HuH-7 (cell line): Measurements from ENCODE around the gene DDX54.
"Not testable (repeated sequence)": the region's sequence is repeated elsewhere in the genome, so short reads cannot be mapped to it uniquely, and the experiment has no call there.

Experiments used
- DNase-seq: peaks from one replicate; pipeline ENCODE4 v3.0.0; 2011; ENCODE audit warnings: low spot score

The DDX54 gene

DNA sequence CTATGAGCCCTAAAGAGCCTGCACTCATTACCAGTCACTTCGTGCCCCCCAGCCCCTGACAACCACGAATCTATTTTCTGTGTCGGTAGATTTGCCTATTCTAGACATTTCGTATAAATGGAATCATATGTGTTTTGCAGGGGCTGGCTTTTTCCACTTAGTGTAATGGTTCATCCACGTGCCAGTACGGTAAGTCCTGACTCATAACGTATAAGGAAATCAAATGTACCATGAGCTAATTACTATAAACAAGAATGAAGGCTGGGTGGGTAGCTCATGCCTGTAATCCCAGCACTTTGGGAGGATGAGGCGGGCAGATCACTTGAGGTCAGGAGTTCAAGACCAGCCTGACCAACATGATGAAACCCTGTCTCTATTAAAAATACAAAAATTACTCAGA, 67.6 kb downstream of the DDX54 start:
- not testable (repeated sequence) for DNase-seq

DNA sequence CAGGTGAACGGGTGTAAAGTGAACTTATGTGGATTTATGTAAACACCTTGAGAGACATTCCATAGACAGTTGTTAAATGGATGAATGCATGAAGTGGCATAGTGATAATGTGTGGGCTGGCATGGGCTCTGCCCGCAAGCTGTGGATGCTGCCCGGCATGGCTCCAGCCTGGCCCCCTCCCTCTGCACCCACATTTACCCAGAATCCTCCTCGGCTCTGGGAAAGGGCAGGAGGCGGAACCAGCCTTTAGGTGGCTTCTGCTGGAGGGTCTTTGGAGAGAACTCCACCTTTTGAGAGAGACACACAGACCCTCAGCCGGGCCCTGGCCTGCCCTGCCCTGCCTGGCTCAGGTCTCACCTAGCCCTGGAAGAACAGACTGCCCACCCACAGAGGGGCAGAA, 68.4 kb downstream of the DDX54 start:
- DNase-seq: no peak

DNA sequence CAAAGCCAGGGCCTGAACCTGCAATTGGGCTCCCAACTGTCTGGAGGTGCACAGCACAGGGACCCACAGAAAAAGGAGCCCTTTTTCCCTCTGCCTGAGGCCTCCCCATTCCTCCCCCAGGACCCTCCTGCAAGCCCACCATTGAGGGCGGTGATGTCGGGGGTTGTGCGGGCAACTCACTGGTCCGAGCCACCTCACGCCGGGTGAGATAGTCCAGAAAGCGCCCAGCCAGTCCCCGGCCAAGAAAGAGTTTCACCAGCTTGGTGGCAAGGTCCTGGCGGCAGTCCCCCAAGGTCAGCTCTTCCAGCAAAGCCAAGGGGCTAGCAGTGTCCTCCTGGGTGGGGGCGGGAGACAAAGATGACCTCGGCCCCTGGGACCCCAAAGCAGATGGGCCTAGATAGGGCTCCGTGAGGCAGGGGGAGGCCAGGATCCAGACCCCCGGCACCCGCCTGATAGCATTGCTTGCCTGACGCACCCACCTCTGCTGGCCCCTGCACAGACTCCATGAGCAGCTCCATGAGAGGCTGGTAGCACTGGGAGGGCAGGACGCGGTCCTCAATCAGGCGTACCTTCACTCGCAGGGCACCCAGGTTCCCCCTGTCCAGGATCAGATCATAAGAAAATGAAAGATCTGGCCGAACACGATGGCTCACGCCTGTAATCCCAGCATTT, 69.7 kb downstream of the DDX54 start:
- no peak for DNase-seq

DNA sequence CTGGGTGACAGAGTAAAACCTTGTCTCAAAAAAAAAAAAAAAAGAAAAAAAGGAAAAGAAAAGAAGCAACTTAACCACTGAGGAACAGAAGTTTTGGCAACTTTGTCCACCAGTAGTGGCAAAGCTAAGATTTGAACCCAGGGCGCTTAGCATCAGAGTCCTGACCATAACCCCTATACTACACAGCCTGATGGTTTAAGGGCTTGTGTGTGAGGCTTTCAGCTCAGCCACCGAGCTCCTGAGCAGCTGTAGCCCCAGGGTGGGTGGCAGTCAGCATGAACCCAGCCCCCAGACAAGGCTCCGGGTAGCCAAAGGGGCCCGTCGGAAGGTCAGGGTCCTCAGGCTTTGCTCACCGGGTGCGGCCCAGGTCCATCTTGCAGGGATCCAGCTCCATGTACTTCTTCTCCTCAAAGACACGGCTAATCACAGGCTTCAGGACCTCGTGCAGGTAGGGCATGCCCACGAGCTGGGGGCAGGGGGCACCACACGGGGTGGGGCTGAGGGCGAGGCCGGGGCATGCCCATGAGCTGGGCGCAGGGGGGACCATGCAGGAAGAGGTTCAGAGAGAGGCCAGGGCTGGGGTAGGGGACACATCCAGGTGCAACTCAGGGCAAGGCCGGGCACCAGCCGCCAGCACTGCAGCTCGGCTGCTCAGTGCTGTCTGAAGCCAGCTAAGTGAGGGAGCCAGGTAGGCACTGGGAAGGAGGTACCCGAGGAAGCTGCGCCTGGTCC, 70.7 kb downstream of the DDX54 start:
- no peak for DNase-seq

DNA sequence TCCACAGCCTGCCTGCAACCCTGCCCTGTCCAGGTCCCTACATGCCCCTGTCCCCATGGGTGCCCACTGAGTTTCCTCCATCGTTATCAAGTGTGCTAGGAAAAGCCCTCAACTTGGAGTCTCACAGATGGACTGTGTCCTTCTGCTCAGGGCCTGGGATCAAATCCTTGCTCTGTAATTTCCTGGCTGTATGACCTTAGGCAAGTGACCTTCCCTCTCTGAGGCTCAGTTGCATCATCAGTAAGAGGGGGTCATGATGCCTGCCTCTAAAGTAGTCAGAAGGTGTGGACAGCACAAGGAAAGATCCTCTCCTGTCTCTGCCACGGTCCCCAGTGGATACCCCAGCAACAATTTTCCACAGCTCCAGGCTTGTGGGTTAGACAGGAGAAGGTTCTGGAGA, 71.9 kb downstream of the DDX54 start:
- no peak for DNase-seq

DNA sequence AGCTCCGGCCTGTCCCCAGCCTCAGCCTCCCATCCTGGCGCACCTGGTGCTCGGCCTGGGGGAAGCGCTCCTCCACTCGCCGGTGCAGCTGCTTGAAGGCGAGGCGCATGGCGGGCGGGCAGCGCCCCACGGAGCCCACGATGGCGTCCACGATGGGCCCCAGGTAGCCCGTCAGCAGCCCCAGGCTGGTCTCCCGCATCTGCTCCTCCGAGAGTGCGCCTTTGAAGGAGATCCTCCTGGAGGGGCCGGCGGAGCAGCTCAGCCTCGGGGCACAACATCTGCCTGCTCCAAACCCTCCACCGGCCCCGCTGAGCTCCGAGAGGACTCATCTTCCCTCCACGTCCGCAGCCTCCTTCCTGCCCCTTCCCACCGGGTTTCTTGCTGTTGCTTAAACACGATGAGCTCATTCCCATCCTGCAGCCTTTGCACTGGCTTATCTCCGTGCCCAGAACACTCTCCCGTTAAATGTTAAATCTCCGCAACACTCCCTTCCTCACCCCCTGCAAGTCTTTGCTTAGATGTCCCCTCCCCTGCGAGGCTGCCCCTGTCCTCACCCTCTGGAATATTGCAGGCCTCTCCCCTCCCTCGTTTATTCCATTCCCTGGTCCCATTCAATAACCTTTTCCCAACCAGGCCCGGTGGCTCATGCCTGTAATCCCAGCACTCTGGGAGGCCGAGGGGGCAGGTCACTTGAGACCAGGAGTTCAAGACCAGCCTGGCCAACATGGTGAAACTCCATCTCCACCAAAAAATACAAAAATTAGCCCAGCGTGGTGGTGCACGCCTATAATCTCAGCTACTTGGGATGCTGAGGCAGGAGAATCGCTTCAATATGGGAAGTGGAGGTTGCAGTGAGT, 73.0 kb downstream of the DDX54 start:
- DNase-seq: no peak

DNA sequence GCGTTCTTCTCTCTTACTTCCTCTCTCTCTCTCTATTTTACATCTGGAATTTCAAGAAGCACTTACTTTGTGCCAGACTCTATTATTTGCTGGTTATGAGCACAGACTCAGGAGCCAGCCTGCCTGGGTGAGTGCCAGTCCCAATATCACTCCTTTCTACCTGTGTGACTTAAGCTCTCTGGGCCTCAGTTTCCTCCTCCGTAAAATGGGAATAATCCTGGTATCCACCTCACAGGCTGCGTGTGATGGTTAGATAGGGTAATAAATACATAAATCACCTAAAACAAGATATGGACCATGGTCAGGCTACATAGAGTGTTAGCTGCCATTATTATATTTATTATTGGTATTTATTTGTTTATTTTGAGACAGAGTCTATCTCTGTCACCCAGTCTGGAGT, 74.0 kb downstream of the DDX54 start:
- DNase-seq: no peak

DNA sequence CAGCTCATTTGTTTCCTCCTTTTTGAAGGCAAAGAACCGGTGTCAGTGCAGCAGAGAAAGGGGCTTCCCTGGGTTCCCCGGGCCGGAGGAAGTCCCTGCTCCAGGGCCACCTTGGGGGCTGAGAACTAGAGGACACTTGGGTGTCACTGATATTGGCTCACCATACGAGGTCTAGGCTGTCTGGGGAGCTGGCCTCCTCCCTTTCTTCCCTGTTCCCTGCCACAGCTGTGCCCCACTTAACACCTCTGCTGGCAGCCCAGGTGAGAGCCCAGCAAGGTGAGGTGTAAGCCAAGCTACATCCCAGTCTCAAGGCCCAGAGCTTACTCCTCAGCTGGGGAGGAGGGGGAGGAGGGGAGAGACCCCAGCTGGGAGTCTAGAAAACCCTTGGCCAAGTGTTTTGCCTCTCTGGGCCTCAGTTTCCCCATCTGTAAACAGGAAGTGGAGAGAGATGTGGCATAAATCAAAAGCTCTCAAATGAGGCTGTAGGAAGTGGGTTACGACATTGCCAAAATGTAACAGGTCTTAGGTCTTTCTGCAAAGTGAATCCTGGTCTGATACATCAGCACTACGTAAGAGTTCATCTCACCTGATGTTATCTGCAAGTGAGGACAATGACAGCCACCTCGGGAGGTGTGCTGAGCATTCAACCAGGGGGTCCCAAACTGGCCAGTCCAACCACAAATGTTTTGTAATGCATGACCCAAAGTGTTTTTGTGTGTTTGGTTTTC, 75.2 kb downstream of the DDX54 start:
- no peak for DNase-seq

DNA sequence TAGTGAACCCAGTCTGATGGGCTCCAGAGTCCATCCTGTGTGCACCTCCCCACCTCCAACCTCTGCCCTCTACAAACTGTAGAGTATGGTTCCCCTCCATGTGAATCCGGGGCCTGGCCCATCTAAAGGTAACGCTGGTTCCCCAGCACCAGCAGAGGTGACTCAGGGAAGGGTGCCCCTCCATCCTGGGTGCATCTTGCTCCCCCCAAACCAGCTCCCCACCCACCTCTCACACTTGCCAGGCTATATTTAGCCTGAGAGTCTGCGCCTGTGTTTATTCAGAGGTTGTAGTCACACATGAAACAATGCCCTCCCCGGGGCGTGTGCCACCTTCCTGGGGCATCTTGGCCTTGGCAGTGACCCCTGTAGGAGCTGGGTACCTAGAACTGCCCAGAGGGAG, 75.9 kb downstream of the DDX54 start:
- no peak for DNase-seq

DNA sequence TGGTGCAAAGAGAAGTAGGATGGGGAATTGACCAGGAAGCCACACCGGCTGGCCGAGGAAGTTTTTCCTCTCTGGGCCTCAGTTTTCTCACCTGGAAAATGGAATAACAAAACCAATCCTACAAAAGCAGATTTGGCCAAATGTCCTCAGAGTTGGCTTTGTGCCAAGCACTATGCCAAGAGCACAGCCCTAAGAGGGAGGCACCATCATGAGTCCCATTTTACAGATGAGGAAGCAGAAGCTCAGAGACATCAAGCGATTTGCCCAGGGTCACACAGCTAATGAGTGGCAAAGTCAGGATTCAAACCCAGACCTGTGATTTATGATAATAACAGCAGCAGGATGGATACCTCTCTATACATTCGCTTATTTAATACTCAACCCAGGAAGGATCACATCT, 77.0 kb downstream of the DDX54 start:
- no peak for DNase-seq
